GM12864 (cell line): Measurements from ENCODE around the gene COL5A2.

Source experiments
- DNase-seq: peaks from one replicate; pipeline ENCODE4 v3.0.0-alpha.2; 2011; ENCODE audit warnings: low read depth
- H3K4me3 ChIP-seq: 2 replicates; pipeline ENCODE4 v1.5.1; 2011; ENCODE audit warnings: mild to moderate bottlenecking, low read depth, low read length, control low read depth
- TF ChIP-seq, protein P1 (sequence below): IDR thresholded peaks from 2 replicates; pipeline ENCODE4 v1.5.1; 2011; ENCODE audit warnings: low read depth, mild to moderate bottlenecking, moderate library complexity, low read length, control low read depth, inconsistent platforms; ENCODE audit errors: missing control alignments

Gene COL5A2

GRCh38 chr2:189013671-189014448, 165.7 kb downstream of the COL5A2 start:
- no peak for DNase-seq
- TF ChIP-seq, protein P1, sequence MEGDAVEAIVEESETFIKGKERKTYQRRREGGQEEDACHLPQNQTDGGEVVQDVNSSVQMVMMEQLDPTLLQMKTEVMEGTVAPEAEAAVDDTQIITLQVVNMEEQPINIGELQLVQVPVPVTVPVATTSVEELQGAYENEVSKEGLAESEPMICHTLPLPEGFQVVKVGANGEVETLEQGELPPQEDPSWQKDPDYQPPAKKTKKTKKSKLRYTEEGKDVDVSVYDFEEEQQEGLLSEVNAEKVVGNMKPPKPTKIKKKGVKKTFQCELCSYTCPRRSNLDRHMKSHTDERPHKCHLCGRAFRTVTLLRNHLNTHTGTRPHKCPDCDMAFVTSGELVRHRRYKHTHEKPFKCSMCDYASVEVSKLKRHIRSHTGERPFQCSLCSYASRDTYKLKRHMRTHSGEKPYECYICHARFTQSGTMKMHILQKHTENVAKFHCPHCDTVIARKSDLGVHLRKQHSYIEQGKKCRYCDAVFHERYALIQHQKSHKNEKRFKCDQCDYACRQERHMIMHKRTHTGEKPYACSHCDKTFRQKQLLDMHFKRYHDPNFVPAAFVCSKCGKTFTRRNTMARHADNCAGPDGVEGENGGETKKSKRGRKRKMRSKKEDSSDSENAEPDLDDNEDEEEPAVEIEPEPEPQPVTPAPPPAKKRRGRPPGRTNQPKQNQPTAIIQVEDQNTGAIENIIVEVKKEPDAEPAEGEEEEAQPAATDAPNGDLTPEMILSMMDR: no peak
- H3K4me3 ChIP-seq: no peak overlapping the region

DNA sequence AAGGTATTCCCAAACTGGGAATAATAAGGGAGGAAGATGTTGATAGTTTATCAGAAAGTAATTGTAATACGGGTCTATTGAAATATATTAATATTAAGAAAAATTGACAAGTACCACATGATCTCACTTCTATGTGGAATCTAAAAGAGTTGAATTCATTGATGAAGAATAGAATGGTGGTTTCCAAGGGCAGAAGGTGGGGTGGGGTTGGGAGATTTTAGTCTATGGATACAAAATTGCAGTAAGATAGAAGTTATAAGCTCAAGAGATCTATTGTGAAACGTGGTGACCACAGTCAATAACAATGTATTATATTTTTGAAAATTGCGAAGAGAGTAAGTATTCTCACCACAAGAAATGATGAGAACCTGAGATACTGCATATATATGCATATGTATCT, 166.5 kb downstream of the COL5A2 start:
- no peak for DNase-seq
- H3K4me3 ChIP-seq: no peak overlapping the region
- TF ChIP-seq, protein P1: no peak

- TF ChIP-seq, protein P1: no peak
- no peak for DNase-seq
- H3K4me3 ChIP-seq: no peak overlapping the region
Observed at GRCh38 chr2:189012351-189012750, 167.2 kb downstream of the COL5A2 start.

DNA sequence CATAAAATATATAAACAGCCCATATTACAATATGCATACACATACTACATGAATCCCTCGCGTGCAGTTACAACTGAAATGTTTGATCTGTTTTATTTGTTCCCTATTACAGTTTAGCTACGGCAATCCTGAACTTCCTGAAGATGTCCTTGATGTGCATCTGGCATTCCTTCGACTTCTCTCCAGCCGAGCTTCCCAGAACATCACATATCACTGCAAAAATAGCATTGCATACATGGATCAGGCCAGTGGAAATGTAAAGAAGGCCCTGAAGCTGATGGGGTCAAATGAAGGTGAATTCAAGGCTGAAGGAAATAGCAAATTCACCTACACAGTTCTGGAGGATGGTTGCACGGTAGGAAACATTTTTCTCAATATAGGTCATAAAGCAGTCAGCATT, 169.0 kb downstream of the COL5A2 start:
- TF ChIP-seq, protein P1: no peak
- no peak for DNase-seq
- H3K4me3 ChIP-seq: no peak overlapping the region

- no peak for DNase-seq
- no peak overlapping the region for H3K4me3 ChIP-seq
- TF ChIP-seq, protein P1: no peak
Observed at GRCh38 chr2:189008555-189009262, 170.9 kb downstream of the COL5A2 start.

- no peak for DNase-seq
- TF ChIP-seq, protein P1: no peak
- no peak overlapping the region for H3K4me3 ChIP-seq
Observed at GRCh38 chr2:189002079-189002478, 177.5 kb downstream of the COL5A2 start.
